Type B pancreatic cell (in vitro differentiated cells): ENCODE data around the gene MAGEA8. TPM values are rescaled to one million over a fixed set of nuclear protein-coding genes. Genes with fewer than 3 reads are reported as not detected.

ENCODE experiments used
- DNase-seq: peaks from one replicate; pipeline ENCODE4 v3.0.0; 2021; ENCODE audit warnings: mixed read lengths; ENCODE audit not compliant: unreplicated experiment; ENCODE audit errors: extremely low spot score
- H3K27ac Mint-ChIP-seq: 2 replicates; pipeline ENCODE4 v1.8.0; 2021; ENCODE audit warnings: mild to moderate bottlenecking, mixed read lengths
- H3K27me3 Mint-ChIP-seq: 2 replicates; pipeline ENCODE4 v1.8.0; 2021; ENCODE audit warnings: mixed read lengths
- H3K36me3 Mint-ChIP-seq: 2 replicates; pipeline ENCODE4 v1.8.0; 2021; ENCODE audit warnings: mixed read lengths
- H3K4me1 Mint-ChIP-seq: one replicate; pipeline ENCODE4 v1.8.0; 2021; ENCODE audit warnings: mixed read lengths; ENCODE audit not compliant: unreplicated experiment
- H3K4me3 Mint-ChIP-seq: 2 replicates; pipeline ENCODE4 v1.8.0; 2021; ENCODE audit warnings: mild to moderate bottlenecking, mixed read lengths
- H3K9me3 Mint-ChIP-seq: 2 replicates; pipeline ENCODE4 v1.8.0; 2021; ENCODE audit warnings: mixed read lengths
- total RNA-seq: library from RNA; stranded (reverse); gene quantifications from 2 replicates; pipeline ENCODE4 v1.2.1, GENCODE V29; 2021; ENCODE audit warnings: low replicate concordance
- TF ChIP-seq, protein P1 (sequence below): fragments of 200-600 bp; sonication (generic); conservative IDR thresholded peaks from 2 replicates; pipeline ENCODE4 v1.5.0; 2021; ENCODE audit warnings: antibody characterized with exemption, mild to moderate bottlenecking

The MAGEA8 gene
- total RNA-seq, 1 donor from 2014 or later = not detected

DNA sequence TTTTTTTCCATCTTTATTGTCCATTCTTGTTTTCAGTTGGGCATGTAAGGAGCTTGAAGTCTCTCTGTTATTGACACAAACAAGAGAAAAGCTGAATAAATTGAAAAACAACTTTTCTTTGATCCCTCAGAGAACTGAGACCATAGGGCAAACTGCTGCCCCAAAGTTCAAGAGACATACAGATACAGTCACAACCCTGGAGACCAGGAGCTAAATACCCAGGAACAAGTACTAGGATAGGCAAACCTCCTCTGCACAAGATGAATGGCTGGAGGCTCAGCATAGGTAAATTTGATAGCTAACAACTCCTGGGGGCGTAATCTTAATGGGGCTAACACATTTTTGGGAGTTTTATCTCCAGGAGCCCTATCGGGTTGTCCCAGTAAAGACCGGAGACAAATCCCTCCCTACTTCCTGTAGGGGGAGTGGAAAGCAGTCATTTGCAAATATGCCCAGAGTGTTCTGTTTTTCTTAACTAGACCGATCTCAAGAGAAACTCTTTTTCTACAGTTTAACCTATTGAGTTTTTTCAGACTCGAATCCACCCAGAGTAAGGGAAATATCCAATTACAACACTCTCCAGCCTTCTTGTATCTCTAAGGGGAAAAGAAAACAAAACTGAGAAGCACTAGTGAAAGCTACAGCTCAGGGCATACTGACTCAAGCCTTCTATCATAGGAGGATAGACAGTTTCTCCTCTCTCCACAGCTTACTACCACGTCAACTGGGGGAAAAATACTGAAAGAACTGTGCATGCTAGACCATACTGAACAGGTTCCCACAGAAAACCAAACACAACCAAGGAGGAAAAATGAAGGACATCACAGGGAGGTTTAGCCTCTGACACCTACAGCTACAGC lies 23.1 kb downstream of the MAGEA8 start:
- DNase-seq = no peak
- Mint-ChIP-seq H3K27ac (no peak overlapping the region), H3K9me3 (no peaks in the 10 kb centered on the region), H3K36me3 (no peaks in the 10 kb centered on the region), H3K4me1 (no peaks in the 10 kb centered on the region), H3K4me3 (peak overlapping the region; percentile 67), H3K27me3 (no peaks in the 10 kb centered on the region)
- TF ChIP-seq, protein P1, sequence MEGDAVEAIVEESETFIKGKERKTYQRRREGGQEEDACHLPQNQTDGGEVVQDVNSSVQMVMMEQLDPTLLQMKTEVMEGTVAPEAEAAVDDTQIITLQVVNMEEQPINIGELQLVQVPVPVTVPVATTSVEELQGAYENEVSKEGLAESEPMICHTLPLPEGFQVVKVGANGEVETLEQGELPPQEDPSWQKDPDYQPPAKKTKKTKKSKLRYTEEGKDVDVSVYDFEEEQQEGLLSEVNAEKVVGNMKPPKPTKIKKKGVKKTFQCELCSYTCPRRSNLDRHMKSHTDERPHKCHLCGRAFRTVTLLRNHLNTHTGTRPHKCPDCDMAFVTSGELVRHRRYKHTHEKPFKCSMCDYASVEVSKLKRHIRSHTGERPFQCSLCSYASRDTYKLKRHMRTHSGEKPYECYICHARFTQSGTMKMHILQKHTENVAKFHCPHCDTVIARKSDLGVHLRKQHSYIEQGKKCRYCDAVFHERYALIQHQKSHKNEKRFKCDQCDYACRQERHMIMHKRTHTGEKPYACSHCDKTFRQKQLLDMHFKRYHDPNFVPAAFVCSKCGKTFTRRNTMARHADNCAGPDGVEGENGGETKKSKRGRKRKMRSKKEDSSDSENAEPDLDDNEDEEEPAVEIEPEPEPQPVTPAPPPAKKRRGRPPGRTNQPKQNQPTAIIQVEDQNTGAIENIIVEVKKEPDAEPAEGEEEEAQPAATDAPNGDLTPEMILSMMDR = peak; percentile 51

DNA sequence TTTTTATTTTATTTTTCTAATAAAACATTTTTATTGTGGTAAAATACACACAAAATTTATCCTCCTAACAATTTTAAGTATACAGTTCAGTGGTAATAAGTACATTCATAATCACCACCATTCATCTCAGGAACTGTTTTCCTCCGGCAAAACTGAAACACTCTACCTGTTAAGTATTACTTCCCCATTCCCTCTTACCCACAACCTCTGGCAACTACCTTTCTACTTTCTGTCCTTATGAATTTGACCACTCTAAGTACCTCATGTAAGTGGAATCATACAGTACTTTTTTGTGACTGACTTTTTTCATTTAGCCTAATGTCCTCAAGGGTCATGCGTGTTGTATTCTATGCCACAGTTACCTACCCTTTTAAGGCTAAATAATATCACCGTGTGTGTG lies 27.3 kb downstream of the MAGEA8 start:
- no peaks in the 10 kb centered on the region for H3K36me3 Mint-ChIP-seq
- DNase-seq = no peak
- H3K4me3 Mint-ChIP-seq = no peak overlapping the region
- no peaks in the 10 kb centered on the region for H3K27me3 Mint-ChIP-seq
- H3K9me3 Mint-ChIP-seq = peaks cover under 1% of the 10 kb centered on the region
- no peak overlapping the region for H3K27ac Mint-ChIP-seq
- TF ChIP-seq, protein P1 = no peak
- no peaks in the 10 kb centered on the region for H3K4me1 Mint-ChIP-seq

DNA sequence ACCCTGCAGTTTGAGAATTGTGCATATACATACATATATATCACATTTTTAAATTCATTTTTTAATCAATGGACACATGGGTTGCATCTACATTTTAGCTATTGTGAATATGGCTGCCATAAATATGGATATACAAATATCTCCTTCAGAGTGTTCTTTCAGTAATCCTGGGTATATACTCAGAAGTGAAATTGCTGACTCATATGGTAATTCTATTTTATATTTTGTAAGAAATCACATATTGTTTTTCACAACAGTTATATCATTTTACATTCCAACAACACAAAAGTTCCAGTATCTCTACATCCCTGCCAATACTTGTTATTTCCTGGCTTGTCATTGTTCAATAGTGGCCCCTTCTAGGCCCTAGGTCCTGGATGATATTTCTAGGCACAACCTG lies 27.7 kb downstream of the MAGEA8 start:
- DNase-seq = no peak
- H3K36me3 Mint-ChIP-seq = no peaks in the 10 kb centered on the region
- TF ChIP-seq, protein P1 = no peak
- no peak overlapping the region for H3K4me3 Mint-ChIP-seq
- no peaks in the 10 kb centered on the region for H3K27me3 Mint-ChIP-seq
- peaks cover 5% of the 10 kb centered on the region for H3K9me3 Mint-ChIP-seq
- H3K27ac Mint-ChIP-seq = no peak overlapping the region
- no peaks in the 10 kb centered on the region for H3K4me1 Mint-ChIP-seq

DNA sequence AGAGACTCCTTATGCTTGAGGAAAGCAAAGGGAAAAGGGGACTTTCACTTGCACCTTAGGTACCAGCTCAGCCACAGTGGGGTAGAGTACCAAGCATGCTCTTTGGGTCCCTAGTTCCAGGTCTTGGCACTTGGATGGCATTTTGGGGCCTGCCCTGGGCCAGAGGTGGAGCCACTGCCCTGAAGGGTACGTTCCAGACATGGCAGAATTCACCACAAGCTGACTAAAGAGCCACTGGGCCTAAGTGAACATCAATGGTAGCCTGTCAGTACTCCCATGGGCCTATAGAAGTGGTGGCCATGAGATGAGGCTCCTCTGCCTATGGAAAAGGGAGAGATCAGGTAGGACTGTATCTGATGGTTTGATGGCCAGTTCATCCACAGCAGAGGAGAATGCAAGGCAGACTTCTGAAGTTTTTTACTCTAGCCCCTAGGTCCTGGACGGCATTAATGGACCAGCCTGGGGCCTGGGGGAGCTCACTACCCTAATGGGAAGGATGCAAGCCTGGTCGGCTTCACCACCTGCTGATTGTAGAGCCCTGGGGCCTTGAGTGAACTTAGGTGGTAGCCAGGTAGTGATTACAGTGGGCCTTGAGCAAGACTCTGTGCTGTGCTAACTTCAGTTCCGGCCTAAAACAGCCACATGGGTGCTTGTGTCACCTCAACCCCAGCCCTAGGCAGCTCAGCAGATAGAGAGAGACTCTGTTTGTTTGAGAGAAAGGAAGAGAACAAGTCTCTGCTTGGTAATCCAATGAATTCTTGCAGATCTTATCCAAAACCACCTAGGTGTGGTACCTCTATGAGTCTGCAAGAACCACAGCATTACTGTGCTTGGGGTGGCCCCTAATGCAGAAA lies 28.6 kb downstream of the MAGEA8 start:
- H3K27me3 Mint-ChIP-seq = no peaks in the 10 kb centered on the region
- H3K4me1 Mint-ChIP-seq = no peaks in the 10 kb centered on the region
- DNase-seq = no peak
- TF ChIP-seq, protein P1 = no peak
- no peak overlapping the region for H3K4me3 Mint-ChIP-seq
- no peak overlapping the region for H3K27ac Mint-ChIP-seq
- H3K9me3 Mint-ChIP-seq = peaks cover 9% of the 10 kb centered on the region
- H3K36me3 Mint-ChIP-seq = peaks cover 5% of the 10 kb centered on the region

DNA sequence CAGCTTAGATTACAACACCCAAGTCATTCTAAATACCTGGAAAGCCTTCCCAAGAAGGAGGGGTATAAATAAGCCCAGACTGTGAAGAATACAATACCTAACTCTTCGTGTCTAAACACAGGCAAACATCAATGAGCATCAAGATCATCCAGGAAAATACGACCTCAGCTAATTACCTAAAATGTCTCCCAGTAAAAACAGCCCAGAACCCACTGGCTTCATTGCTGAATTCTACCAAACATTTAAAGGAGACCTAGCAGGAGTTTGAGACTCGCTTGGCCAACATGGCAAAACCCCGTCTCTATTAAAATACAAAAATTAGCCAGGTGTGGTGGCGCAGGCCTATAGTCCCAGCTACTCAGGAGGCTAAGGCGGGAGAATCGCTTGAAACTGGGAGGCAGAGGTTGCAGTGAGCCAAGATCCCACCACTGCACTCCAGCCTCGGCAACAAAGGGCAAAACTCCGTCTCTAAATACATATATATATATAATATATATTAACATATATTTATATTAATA lies 29.3 kb downstream of the MAGEA8 start:
- Mint-ChIP-seq H3K27ac (no peak overlapping the region), H3K36me3 (peaks cover 5% of the 10 kb centered on the region), H3K4me1 (no peaks in the 10 kb centered on the region), H3K27me3 (no peaks in the 10 kb centered on the region), H3K4me3 (no peak overlapping the region), H3K9me3 (peaks cover 9% of the 10 kb centered on the region)
- TF ChIP-seq, protein P1 = no peak
- DNase-seq = no peak
